NOMO-1 (cell line): ENCODE measurements around the gene HIGD1A.

Experiments used
- DNase-seq, 2 experiments: peaks; one replicate each; lab custom pipeline; 2025; ENCODE audit not compliant: unreplicated experiment in 2 of 2; lab: John Stamatoyannopoulos, UW

Gene HIGD1A

DNA sequence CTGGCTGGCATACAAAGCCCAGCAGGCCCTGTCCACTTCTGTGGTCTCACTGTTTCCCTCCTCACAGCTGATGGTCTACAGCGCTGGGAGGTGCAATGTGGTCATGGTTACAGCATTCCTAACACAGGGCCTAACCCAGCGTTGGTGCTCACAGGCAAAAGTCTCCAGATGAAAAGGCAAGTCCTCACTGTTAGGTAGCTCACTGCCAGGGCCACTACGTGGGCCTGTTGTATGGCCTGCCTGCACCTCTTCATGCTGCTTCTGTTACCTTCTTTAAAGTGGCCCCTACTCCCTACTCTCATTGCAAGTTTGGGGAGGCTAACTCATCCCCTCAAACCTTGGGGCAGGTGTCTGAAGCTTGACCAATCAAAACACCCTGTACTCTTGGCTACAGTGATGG, 62.5 kb downstream of the HIGD1A start:
- DNase-seq, result no peak

DNA sequence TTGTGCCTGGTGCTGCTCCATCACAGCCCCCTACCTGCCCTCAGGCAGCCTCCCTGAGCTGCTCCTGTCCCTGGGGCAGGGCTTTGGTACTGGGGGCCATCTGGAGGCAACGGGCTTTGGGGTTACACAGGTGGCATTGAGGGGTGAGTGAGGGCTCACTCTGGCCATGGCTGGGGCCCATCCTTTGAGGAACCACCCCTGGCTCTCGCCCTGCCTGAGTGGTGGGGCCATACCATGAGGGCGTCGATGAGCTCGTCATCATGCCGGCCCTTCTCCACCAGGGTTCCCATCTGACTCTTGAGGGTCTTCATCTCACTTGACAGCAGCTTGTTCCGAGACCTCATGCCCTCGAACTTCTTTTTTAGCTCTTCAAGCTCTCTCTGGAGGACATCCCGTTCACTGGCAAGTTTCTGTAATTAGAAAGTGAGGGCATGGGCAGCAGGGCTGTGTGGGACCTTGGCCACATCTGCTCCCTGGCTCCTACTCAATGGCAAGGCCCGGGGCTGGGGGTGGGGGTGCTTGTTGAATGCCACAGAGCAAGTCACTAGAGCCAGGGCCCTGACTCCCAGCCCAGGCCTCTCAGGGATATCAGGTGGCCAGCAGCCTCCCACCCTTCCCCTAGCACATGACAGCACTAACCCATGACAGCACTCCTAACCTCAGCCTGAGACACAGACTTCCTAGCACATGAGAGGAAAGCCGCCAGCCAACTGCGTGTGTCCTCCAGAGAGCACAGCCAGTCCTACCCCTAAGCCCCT, 64.7 kb downstream of the HIGD1A start:
- DNase-seq, result no peak

DNA sequence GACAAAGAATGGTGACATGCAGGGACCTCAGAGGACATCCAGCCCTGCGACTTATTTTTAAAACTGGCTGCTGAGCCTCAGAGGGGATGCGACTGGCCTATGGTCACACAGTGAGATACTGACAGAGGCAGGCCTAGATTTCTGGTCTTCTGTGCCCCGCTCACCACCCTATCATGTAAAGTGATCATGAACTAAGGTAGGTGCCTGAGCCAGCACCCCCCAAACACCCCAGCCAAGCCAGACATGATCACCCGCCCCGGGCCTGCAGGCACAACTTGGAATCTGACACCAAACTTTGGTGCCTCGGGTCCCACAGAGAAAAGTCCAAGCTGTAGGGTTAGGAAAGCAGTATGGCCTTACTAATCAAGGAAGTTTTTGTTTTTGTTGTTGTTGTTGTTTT, 67.8 kb downstream of the HIGD1A start:
- DNase-seq, result no peak

DNA sequence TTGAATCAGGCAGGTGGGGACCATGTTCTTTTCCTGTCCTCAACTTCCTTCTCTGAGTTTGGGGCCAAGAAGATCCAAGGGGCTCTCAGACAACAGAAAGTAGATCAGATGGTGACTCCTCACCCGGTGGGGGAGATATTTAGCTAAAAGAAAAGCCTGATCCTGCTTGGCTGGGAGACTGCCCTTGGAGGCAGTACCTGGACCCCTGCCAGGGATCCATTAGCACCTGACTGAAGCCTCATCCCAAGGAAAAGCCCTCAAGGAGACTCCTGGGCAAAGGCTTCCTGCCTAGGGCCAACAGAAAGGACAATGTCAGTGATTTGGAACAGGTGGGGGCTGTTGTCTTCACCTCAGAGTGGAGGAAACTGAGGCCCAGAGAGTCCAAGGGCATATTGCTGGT, 68.2 kb downstream of the HIGD1A start:
- no peak for DNase-seq

DNA sequence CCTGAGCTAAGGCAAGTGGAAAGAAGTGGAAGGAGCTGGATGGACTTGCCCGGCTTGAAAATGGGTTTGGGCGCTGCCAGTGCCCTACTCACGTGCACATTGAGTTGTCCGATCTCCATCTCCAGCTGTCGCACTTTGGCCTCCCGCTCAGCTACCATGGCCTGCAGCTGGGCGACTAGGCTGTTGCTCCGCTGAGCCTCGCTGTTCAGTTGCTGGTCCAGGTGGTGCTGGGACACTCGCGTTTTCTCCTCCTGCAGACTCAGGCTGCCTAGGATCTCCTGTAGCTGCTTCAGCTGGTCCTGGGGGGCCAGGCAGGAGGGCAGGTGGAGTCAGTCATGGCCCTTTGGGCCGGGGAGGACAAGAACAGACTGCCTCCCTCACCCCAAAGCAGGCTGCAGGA, 68.7 kb downstream of the HIGD1A start:
- DNase-seq, result no peak

DNA sequence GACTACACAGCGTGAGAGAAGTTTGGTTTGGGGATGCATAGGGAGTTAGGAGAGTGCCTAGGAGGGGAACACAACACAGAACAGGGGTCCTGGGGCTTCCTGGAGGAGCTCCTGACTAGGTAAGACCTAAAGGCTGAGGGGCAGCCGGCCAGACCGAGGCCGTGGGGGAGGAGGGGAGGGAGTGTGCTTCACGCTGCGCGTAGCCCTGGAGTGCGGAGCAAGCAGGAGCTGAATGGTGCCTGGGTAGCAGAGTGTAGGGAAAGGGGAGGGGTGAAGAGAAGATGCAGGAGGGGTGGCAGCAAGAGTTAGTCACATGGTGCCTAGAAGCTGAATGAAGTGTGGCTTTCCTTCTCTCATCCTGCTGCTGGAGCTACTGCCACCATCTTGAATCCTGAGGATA, 69.3 kb downstream of the HIGD1A start:
- DNase-seq, result no peak

DNA sequence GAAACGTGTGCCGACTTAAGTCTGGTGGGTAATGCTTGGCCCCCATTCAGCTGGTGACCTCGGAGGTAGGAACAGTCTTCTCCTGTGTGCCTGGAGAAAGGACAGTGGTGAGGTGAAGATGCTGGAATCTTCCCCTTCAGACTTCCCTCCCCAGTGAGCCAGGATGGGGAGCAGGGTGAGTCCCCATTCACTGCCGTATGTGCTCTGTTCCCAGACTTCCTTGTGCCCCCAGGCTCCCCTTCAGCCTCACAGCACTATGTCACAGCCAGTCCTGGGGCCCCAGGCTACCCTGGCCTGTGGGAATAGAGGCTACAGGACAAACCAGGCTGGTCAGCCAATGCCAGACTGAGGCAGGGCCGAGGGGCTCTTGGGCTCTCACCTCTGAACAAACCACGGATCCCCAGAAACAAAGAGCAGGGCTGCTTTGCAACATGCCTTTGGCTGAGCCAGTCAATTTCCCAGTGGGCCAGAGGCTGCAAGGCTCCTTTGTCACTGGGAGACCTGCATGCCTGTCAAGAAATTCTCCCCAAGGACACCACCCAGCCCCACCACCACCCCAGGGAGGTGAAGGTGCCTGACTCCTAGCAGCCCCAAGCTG, 69.9 kb downstream of the HIGD1A start:
- no peak for DNase-seq

DNA sequence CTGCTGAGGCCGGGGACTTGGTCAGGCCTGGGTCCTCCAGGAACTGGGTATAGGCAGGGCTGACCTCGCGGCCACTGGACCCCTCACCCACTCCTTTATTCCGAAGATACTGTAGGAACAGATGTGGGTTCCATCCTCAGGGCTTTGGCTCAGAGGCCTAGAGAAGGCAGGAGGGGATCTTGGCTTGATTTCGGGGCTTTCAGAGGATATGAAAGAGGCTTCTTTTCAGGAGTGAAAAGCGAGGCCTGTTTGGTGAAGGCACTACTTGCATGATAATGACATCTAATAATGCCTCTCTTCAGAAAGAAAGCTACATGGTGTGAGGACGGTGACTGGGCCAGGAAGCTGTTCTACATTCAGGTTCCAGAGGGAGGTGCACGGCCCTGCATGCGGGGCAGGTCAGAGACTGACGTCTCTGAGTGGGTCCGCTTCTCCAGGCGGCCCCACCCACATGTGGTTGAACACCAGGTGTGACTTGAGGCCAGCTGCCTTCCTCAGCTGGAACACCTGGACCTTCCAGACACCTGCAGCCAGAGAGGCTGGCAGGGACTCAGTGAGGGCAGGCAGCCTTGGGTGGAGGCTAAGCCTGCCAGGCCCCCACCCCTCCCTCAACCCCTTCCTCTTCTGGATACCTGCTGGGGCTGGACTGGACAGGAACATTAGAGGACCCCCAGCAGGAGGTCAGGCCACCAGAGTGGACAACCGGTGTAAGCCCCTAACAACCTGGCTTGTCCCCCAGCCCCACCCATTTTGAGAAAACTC, 70.6 kb downstream of the HIGD1A start:
- DNase-seq, result no peak
